Measurements from ENCODE around the gene KIF24.

KIF24 gene

DNA sequence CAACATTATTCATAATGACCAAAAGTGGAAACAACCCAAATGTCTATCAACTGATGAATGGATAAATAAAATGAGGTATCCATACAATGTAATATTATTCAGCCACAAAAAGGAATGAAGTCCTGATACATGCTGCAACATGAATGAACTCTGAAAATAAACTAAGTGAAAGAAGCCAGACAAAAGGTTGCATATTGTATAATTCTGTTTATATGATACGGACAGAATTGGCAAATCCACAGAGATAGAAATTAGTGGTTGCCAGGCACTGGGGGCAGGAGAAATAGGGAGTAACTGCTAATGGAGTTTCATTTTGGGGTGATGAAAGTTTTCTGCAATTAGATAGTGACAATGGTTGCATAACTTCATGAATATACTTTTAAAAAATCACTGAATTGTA is 47.0 kb downstream of the KIF24 start:
- no peak overlapping the region for H3K27ac ChIP-seq
- no peak for TF ChIP-seq ZFX (IDR thresholded peaks at IDR 0.05; ENCODE audit: borderline replicate concordance)
- TF ChIP-seq, protein P1, sequence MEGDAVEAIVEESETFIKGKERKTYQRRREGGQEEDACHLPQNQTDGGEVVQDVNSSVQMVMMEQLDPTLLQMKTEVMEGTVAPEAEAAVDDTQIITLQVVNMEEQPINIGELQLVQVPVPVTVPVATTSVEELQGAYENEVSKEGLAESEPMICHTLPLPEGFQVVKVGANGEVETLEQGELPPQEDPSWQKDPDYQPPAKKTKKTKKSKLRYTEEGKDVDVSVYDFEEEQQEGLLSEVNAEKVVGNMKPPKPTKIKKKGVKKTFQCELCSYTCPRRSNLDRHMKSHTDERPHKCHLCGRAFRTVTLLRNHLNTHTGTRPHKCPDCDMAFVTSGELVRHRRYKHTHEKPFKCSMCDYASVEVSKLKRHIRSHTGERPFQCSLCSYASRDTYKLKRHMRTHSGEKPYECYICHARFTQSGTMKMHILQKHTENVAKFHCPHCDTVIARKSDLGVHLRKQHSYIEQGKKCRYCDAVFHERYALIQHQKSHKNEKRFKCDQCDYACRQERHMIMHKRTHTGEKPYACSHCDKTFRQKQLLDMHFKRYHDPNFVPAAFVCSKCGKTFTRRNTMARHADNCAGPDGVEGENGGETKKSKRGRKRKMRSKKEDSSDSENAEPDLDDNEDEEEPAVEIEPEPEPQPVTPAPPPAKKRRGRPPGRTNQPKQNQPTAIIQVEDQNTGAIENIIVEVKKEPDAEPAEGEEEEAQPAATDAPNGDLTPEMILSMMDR (IDR thresholded peaks at IDR 0.05) = no peak

DNA sequence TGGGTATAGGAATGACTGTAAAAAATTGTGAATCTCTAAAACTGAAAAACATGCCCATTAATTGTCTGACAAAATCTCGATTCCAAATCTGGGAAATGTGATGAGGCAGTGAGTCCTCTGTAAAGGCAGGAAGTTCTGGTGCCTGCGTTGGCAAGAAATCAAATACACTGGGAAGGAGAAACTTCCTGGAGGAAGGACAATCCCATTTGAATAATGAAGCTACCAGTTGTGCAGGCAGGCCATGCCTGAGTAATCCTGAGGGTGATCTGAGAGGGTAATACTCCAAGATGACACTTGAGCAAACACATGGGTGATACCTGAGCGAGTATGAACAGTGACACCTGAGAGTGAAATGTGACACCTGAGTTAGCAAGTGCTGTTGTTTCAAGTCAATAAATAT is 49.7 kb downstream of the KIF24 start:
- H3K27ac ChIP-seq = no peak overlapping the region
- TF ChIP-seq, protein P1 (IDR thresholded peaks at IDR 0.05) = no peak
- TF ChIP-seq ZFX (IDR thresholded peaks at IDR 0.05; ENCODE audit: borderline replicate concordance) = no peak

All from 22Rv1 (cell line).